GM12878 (cell line): ENCODE data around the gene KLHL25. TPM values are rescaled to one million over a fixed set of nuclear protein-coding genes. Genes with fewer than 3 reads are reported as not detected.

Experiments used
- CBX5 ChIP-seq: sonication (generic); IDR thresholded peaks from 2 replicates; pipeline ENCODE4 v1.6.1; 2016; ENCODE audit warnings: low read depth, moderate library complexity, mild to moderate bottlenecking, inconsistent platforms
- E2F8 ChIP-seq: fragments of 450-650 bp; IDR thresholded peaks from 2 replicates; pipeline ENCODE4 v1.6.1; 2018; ENCODE audit warnings: mild to moderate bottlenecking, low read depth, moderate library complexity; ENCODE audit not compliant: partially characterized antibody
- FOXM1 ChIP-seq: IDR thresholded peaks from 2 replicates; pipeline ENCODE4 v1.6.1; 2012; ENCODE audit warnings: low read depth, mild to moderate bottlenecking, inconsistent platforms, low read length, moderate library complexity
- GABPA ChIP-seq: IDR thresholded peaks from 2 replicates; pipeline ENCODE4 v1.6.1; 2014; ENCODE audit warnings: antibody characterized with exemption, low read depth, mild to moderate bottlenecking, inconsistent platforms
- HCFC1 ChIP-seq: fragments of 150-350 bp; IDR thresholded peaks from 2 replicates; pipeline ENCODE4 v1.6.1; 2014; ENCODE audit warnings: low read length
- KDM1A ChIP-seq: fragments of 200-600 bp; sonication (generic); IDR thresholded peaks from 2 replicates; pipeline ENCODE4 v1.6.1; 2016; ENCODE audit warnings: borderline replicate concordance
- MLLT1 ChIP-seq: fragments of 450-650 bp; IDR thresholded peaks from 2 replicates; pipeline ENCODE4 v1.6.1; 2016; ENCODE audit warnings: mild to moderate bottlenecking
- NBN ChIP-seq: fragments of 450-650 bp; IDR thresholded peaks from 2 replicates; pipeline ENCODE4 v1.6.1; 2016
- NFYB ChIP-seq: IDR thresholded peaks from 2 replicates; pipeline ENCODE4 v1.6.1; 2011; ENCODE audit warnings: low read depth, mild to moderate bottlenecking, low read length, improper control_type of control experiment, moderate library complexity; ENCODE audit not compliant: insufficient read depth
- PAX8 ChIP-seq: fragments of 450-650 bp; IDR thresholded peaks from 2 replicates; pipeline ENCODE4 v1.6.1; 2017; ENCODE audit warnings: mild to moderate bottlenecking, moderate library complexity
- RAD21 ChIP-seq: IDR thresholded peaks from 2 replicates; pipeline ENCODE4 v1.6.1; 2011; ENCODE audit warnings: mild to moderate bottlenecking, low read depth, low read length, moderate library complexity; ENCODE audit not compliant: insufficient read depth
- RAD51 ChIP-seq: fragments of 450-650 bp; IDR thresholded peaks from 2 replicates; pipeline ENCODE4 v1.6.1; 2016; ENCODE audit warnings: moderate library complexity, mild to moderate bottlenecking, inconsistent platforms
- SIX5 ChIP-seq: IDR thresholded peaks from 2 replicates; pipeline ENCODE4 v1.6.1; 2011; ENCODE audit warnings: mild to moderate bottlenecking, low read depth, low read length, moderate library complexity; ENCODE audit not compliant: severe bottlenecking
- SP1 ChIP-seq: IDR thresholded peaks from one replicate; pipeline ENCODE4 v1.6.1; 2011; ENCODE audit warnings: low read depth, low read length
- STAT3 ChIP-seq: IDR thresholded peaks from 2 replicates; pipeline ENCODE4 v1.6.1; 2011; ENCODE audit warnings: low read depth, low read length, improper control_type of control experiment
- TCF12 ChIP-seq: IDR thresholded peaks from 2 replicates; pipeline ENCODE4 v1.6.1; 2011; ENCODE audit warnings: low read depth, mild to moderate bottlenecking, low read length
- TCF3 ChIP-seq: IDR thresholded peaks from 2 replicates; pipeline ENCODE4 v1.6.1; 2012; ENCODE audit warnings: low read depth, mild to moderate bottlenecking, low read length, borderline replicate concordance; ENCODE audit not compliant: insufficient read depth
- WRNIP1 ChIP-seq: IDR thresholded peaks from 2 replicates; pipeline ENCODE4 v1.6.1; 2011; ENCODE audit warnings: low read depth, low read length, improper control_type of control experiment, borderline replicate concordance
- YBX1 ChIP-seq: fragments of 450-650 bp; IDR thresholded peaks from 2 replicates; pipeline ENCODE4 v1.6.1; 2016; ENCODE audit warnings: antibody characterized with exemption
- ZBTB11 ChIP-seq: fragments of 450-650 bp; formaldehyde crosslinking; IDR thresholded peaks from 2 replicates; pipeline ENCODE4 v1.5.0; 2022; ENCODE audit warnings: mild to moderate bottlenecking, missing genetic modification characterization
- ZBTB33 ChIP-seq: fragments of 450-650 bp; IDR thresholded peaks from 2 replicates; pipeline ENCODE4 v1.6.1; 2017; ENCODE audit warnings: mild to moderate bottlenecking
- ZNF207 ChIP-seq: fragments of 450-650 bp; IDR thresholded peaks from 2 replicates; pipeline ENCODE4 v1.6.1; 2014; ENCODE audit warnings: antibody characterized with exemption, mild to moderate bottlenecking, borderline replicate concordance
- ZNF274 ChIP-seq: IDR thresholded peaks from one replicate; pipeline ENCODE4 v1.8.0; 2011; ENCODE audit not compliant: insufficient read length, insufficient read depth
- polyA plus RNA-seq, 11 experiments: library from polyadenylated mRNA; depleted of rRNA in 4 of 11; unstranded in 6 of 11; stranded (reverse) in 5 of 11; fragments of >200 nt; fragmentation: Nextera tagmentation in 4 of 11; fragmentation: Illumina TruSeq in 1 of 11; extraction: Ambion mirVana in 4 of 11; extraction: Trizol in 1 of 11; gene quantifications; 1 replicate in 1 of 11; 2 replicates in 10 of 11; pipeline versions ENCODE4 v1.2.1 to v1.2.3, GENCODE V29; 2011 to 2016; ENCODE audit warnings: inconsistent platforms in 2 of 11, missing spikeins in 2 of 11, low read depth in 1 of 11
- total RNA-seq, 4 experiments: library from RNA; depleted of rRNA in 3 of 4; stranded (reverse); fragments of >200 nt in 3 of 4; fragmentation: Illumina TruSeq in 1 of 4; extraction: Trizol in 1 of 4; gene quantifications; 2 replicates each; pipeline versions ENCODE4 v1.2.1 to v1.2.3, GENCODE V29; 2013 to 2021

KLHL25 gene
- total and polyA plus RNA-seq, 10 of the 15 experiments (the other 5 are each of a cell fraction or from before 2014, with no cell fraction given) = 0.04 to 3.0 (median 2.1) TPM; not detected in 1

GRCh38 chr15:85710340-85710842 lies 84.3 kb downstream of the KLHL25 start (continued):
- TF ChIP-seq ZBTB11 (CRISPR knock-in tag) (no peak), ZNF207 (no peak), SIX5 (no peak), KDM1A (no peak), SP1 (peak; percentile 40), FOXM1 (peak; percentile 97), NBN (no peak), ZNF274 (no peak), TCF12 (no peak; the same call in 1 of the 2 replicates), HCFC1 (no peak), CBX5 (no peak), GABPA (peak; percentile 77), PAX8 (no peak), YBX1 (no peak), E2F8 (no peak), STAT3 (peak; percentile 58; the same call in 1 of the 2 replicates), RAD21 (no peak), WRNIP1 (no peak), NFYB (no peak), ZBTB33 (no peak), TCF3 (0 out of 2 replicates have a peak, but pooled peaks have one; percentile 75), RAD51 (peak; percentile 79), MLLT1 (peak; percentile 83)
